GM23338 (cell line): ENCODE data around the gene ZBTB9. TPM values are rescaled to one million over a fixed set of nuclear protein-coding genes. Genes with fewer than 3 reads are reported as not detected.

Experiments used
- ATAC-seq: fragments of 200-7000 bp; cut with Tn5 transposase; 3 replicates; pipeline ENCODE4 v1.9.1; 2020
- DNase-seq: peaks from one replicate; pipeline ENCODE4 v3.0.0-alpha.2; 2015; ENCODE audit warnings: low spot score
- H2AFZ ChIP-seq: fragments of 200-600 bp; sonication (generic); 2 replicates; pipeline ENCODE4 v1.8.0; 2016; ENCODE audit warnings: antibody characterized with exemption, mild to moderate bottlenecking, moderate library complexity
- H3F3A ChIP-seq: fragments of 200-600 bp; sonication (generic); replicated peaks from 2 replicates; pipeline ENCODE4 v1.8.0; 2017; ENCODE audit warnings: antibody characterized with exemption, mixed run types, low read depth
- H3K27ac ChIP-seq: fragments of 200-600 bp; sonication (generic); 2 replicates; pipeline ENCODE4 v1.6.1; 2016; ENCODE audit warnings: low read depth
- H3K27me3 ChIP-seq: fragments of 200-600 bp; sonication (generic); 2 replicates; pipeline ENCODE4 v1.8.0; 2016; ENCODE audit warnings: mild to moderate bottlenecking, mixed run types, moderate library complexity; ENCODE audit not compliant: insufficient read depth
- H3K36me3 ChIP-seq: fragments of 200-600 bp; sonication (generic); 2 replicates; pipeline ENCODE4 v1.8.0; 2016; ENCODE audit warnings: mild to moderate bottlenecking; ENCODE audit not compliant: insufficient read depth
- H3K4me1 ChIP-seq: fragments of 200-600 bp; sonication (generic); 2 replicates; pipeline ENCODE4 v1.8.0; 2016; ENCODE audit warnings: mild to moderate bottlenecking, moderate library complexity; ENCODE audit not compliant: insufficient read depth
- H3K4me2 ChIP-seq: fragments of 200-600 bp; sonication (generic); 2 replicates; pipeline ENCODE4 v1.7.1; 2017; ENCODE audit warnings: mixed run types
- H3K4me3 ChIP-seq: fragments of 200-600 bp; sonication (generic); 2 replicates; pipeline ENCODE4 v1.6.1; 2016; ENCODE audit warnings: mixed run types
- H3K79me2 ChIP-seq: fragments of 200-600 bp; sonication (generic); replicated peaks from 2 replicates; pipeline ENCODE4 v1.8.0; 2017; ENCODE audit warnings: mild to moderate bottlenecking; ENCODE audit not compliant: insufficient read depth
- H3K9me2 ChIP-seq: fragments of 200-600 bp; sonication (generic); 2 replicates; pipeline ENCODE4 v1.8.0; 2017; ENCODE audit not compliant: insufficient read depth
- H4K20me1 ChIP-seq: fragments of 200-600 bp; sonication (generic); replicated peaks from 2 replicates; pipeline ENCODE4 v1.8.0; 2017; ENCODE audit warnings: mild to moderate bottlenecking; ENCODE audit not compliant: insufficient read depth
- H3K27ac Mint-ChIP-seq: 2 replicates; pipeline ENCODE4 v1.8.0; 2020; ENCODE audit warnings: inconsistent platforms, mild to moderate bottlenecking, moderate library complexity, mixed read lengths
- H3K27me3 Mint-ChIP-seq: 3 replicates; pipeline ENCODE4 v1.8.0; 2022; ENCODE audit warnings: low read depth, mild to moderate bottlenecking, moderate library complexity, mixed read lengths, inconsistent platforms; ENCODE audit not compliant: insufficient read depth, poor library complexity
- H3K36me3 Mint-ChIP-seq: 3 replicates; pipeline ENCODE4 v1.8.0; 2021; ENCODE audit warnings: low read depth, mild to moderate bottlenecking, inconsistent platforms, moderate library complexity, mixed read lengths
- H3K4me1 Mint-ChIP-seq: 3 replicates; pipeline ENCODE4 v1.8.0; 2020; ENCODE audit warnings: mild to moderate bottlenecking, inconsistent platforms, mixed read lengths
- H3K4me3 Mint-ChIP-seq: 3 replicates; pipeline ENCODE4 v1.8.0; 2021; ENCODE audit warnings: moderate library complexity, mild to moderate bottlenecking, inconsistent platforms, mixed read lengths
- H3K9me3 Mint-ChIP-seq: 3 replicates; pipeline ENCODE4 v1.8.0; 2020; ENCODE audit warnings: moderate library complexity, mild to moderate bottlenecking, inconsistent platforms, mixed read lengths
- EZH2 ChIP-seq: fragments of 200-600 bp; sonication (generic); IDR thresholded peaks from one replicate; pipeline ENCODE4 v1.8.0; 2017; ENCODE audit warnings: antibody characterized with exemption, mild to moderate bottlenecking, low read depth; ENCODE audit not compliant: unreplicated experiment
- EZH2phosphoT487 ChIP-seq: fragments of 200-600 bp; sonication (generic); IDR thresholded peaks from one replicate; pipeline ENCODE4 v1.8.1; 2018; ENCODE audit warnings: antibody characterized with exemption; ENCODE audit not compliant: unreplicated experiment
- JUNB ChIP-seq: IDR thresholded peaks from one replicate; pipeline ENCODE4 v1.6.1; 2016; ENCODE audit warnings: antibody characterized with exemption; ENCODE audit not compliant: unreplicated experiment
- POLR2AphosphoS5 ChIP-seq: IDR thresholded peaks from 2 replicates; pipeline ENCODE4 v1.6.1; 2016; ENCODE audit warnings: antibody characterized with exemption, low read depth
- REST ChIP-seq: IDR thresholded peaks from one replicate; pipeline ENCODE4 v1.6.1; 2018; ENCODE audit warnings: antibody characterized with exemption; ENCODE audit not compliant: unreplicated experiment
- STAT1 ChIP-seq: IDR thresholded peaks from one replicate; pipeline ENCODE4 v1.6.1; 2016; ENCODE audit warnings: antibody characterized with exemption; ENCODE audit not compliant: unreplicated experiment
- ZNF114 ChIP-seq: fragments of 250-450 bp; sonication (Bioruptor Pico); IDR thresholded peaks from 2 replicates; pipeline ENCODE4 v1.5.0; 2020; ENCODE audit warnings: mild to moderate bottlenecking, moderate library complexity
- ZNF331 ChIP-seq: fragments of 250-450 bp; sonication (Bioruptor Pico); IDR thresholded peaks from 2 replicates; pipeline ENCODE4 v1.5.0; 2020; ENCODE audit warnings: low read depth, mild to moderate bottlenecking, moderate library complexity
- polyA plus RNA-seq: library from polyadenylated mRNA; unstranded; fragments of >200 nt; fragmentation: Nextera tagmentation; extraction: Ambion mirVana; gene quantifications from 2 replicates; pipeline ENCODE4 v1.2.1, GENCODE V29; 2016
- total RNA-seq: library from RNA; depleted of rRNA; stranded (reverse); fragments of >200 nt; shearing (Covaris generic); gene quantifications from 2 replicates; pipeline ENCODE4 v1.2.3, GENCODE V29; 2014
- TF ChIP-seq, protein P1 (sequence below), 2 experiments: fragments of 200-600 bp in 1 of 2; sonication (generic) in 1 of 2; conservative IDR thresholded peaks; 2 replicates each; pipeline versions ENCODE4 v1.5.1 to v1.6.1; 2016 to 2017; ENCODE audit warnings: antibody characterized with exemption in 2 of 2, low read depth in 2 of 2, mild to moderate bottlenecking in 2 of 2, moderate library complexity in 1 of 2
- TF ChIP-seq, protein P2 (sequence below): fragments of 250-450 bp; sonication (Bioruptor Pico); IDR thresholded peaks from 2 replicates; pipeline ENCODE4 v1.5.0; 2020; ENCODE audit warnings: mild to moderate bottlenecking, moderate library complexity

ZBTB9 gene
- total and polyA plus RNA-seq, 2 experiments from 2014 or later = 13.5 to 17.9 TPM

- no peaks in the 10 kb centered on the region for H3K27me3 ChIP-seq
- no peak overlapping the region for H3K27ac ChIP-seq
- Mint-ChIP-seq H3K4me3 (no peak overlapping the region), H3K36me3 (peaks cover 78% of the 10 kb centered on the region), H3K9me3 (peaks cover 7% of the 10 kb centered on the region; the same call in 2 of the 3 replicates), H3K27me3 (peaks cover 31% of the 10 kb centered on the region), H3K4me1 (peaks cover 30% of the 10 kb centered on the region), H3K27ac (no peak overlapping the region)
- TF ChIP-seq REST = no peak
- TF ChIP-seq POLR2AphosphoS5 = 0 out of 2 replicates have a peak, but pooled peaks have one; percentile 25
- H3K4me2 ChIP-seq = no peak overlapping the region
- ATAC-seq = no peak
- DNase-seq = no peak
- peaks cover 13% of the 10 kb centered on the region for H3F3A ChIP-seq
- H4K20me1 ChIP-seq = no peaks in the 10 kb centered on the region; the same call in 1 of the 2 replicates
- no peak overlapping the region for H3K4me3 ChIP-seq
- H3K9me2 ChIP-seq = no peaks in the 10 kb centered on the region
- H3K79me2 ChIP-seq = peaks cover 14% of the 10 kb centered on the region
- peaks cover 11% of the 10 kb centered on the region for H3K36me3 ChIP-seq
- peaks cover 4% of the 10 kb centered on the region; the same call in 1 of the 2 replicates for H3K4me1 ChIP-seq
- H2AFZ ChIP-seq = no peak overlapping the region
These were observed 1.9 kb upstream of the ZBTB9 start for GRCh38 chr6:33452496-33452895.

GRCh38 chr6:33453393-33454008, 875 bp upstream of the ZBTB9 start:
- Mint-ChIP-seq H3K36me3 (peaks cover 68% of the 10 kb centered on the region), H3K9me3 (peaks cover 7% of the 10 kb centered on the region; the same call in 2 of the 3 replicates), H3K4me1 (peaks cover 22% of the 10 kb centered on the region), H3K4me3 (peak overlapping the region; percentile 97), H3K27ac (peak overlapping the region; percentile 63), H3K27me3 (peaks cover 23% of the 10 kb centered on the region)
- peak overlapping the region; percentile 72; the same call in 1 of the 2 replicates for H3K27ac ChIP-seq
- H2AFZ ChIP-seq = no peak overlapping the region
- H3K36me3 ChIP-seq = peaks cover 7% of the 10 kb centered on the region; the same call in 1 of the 2 replicates
- peaks cover 4% of the 10 kb centered on the region; the same call in 1 of the 2 replicates for H3K4me1 ChIP-seq
- ATAC-seq (no peak), DNase-seq (no peak)
- H3K4me3 ChIP-seq = peak overlapping the region; percentile 81
- peak overlapping the region; percentile 90 for H3K4me2 ChIP-seq
- no peaks in the 10 kb centered on the region for H3K27me3 ChIP-seq
- H4K20me1 ChIP-seq = no peaks in the 10 kb centered on the region; the same call in 1 of the 2 replicates
- no peaks in the 10 kb centered on the region for H3K9me2 ChIP-seq
- H3K79me2 ChIP-seq = peaks cover 14% of the 10 kb centered on the region
- peaks cover 13% of the 10 kb centered on the region for H3F3A ChIP-seq
- TF ChIP-seq, protein P1, sequence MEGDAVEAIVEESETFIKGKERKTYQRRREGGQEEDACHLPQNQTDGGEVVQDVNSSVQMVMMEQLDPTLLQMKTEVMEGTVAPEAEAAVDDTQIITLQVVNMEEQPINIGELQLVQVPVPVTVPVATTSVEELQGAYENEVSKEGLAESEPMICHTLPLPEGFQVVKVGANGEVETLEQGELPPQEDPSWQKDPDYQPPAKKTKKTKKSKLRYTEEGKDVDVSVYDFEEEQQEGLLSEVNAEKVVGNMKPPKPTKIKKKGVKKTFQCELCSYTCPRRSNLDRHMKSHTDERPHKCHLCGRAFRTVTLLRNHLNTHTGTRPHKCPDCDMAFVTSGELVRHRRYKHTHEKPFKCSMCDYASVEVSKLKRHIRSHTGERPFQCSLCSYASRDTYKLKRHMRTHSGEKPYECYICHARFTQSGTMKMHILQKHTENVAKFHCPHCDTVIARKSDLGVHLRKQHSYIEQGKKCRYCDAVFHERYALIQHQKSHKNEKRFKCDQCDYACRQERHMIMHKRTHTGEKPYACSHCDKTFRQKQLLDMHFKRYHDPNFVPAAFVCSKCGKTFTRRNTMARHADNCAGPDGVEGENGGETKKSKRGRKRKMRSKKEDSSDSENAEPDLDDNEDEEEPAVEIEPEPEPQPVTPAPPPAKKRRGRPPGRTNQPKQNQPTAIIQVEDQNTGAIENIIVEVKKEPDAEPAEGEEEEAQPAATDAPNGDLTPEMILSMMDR (conservative IDR thresholded peaks at IDR 0.05; ENCODE audit: low read depth in 2 of 2) = no peak
- TF ChIP-seq ZNF114 (CRISPR knock-in tag) (no peak), EZH2phosphoT487 (no peak), EZH2 (no peak), ZNF331 (CRISPR knock-in tag) (no peak), STAT1 (no peak), JUNB (no peak)
- TF ChIP-seq, protein P2, sequence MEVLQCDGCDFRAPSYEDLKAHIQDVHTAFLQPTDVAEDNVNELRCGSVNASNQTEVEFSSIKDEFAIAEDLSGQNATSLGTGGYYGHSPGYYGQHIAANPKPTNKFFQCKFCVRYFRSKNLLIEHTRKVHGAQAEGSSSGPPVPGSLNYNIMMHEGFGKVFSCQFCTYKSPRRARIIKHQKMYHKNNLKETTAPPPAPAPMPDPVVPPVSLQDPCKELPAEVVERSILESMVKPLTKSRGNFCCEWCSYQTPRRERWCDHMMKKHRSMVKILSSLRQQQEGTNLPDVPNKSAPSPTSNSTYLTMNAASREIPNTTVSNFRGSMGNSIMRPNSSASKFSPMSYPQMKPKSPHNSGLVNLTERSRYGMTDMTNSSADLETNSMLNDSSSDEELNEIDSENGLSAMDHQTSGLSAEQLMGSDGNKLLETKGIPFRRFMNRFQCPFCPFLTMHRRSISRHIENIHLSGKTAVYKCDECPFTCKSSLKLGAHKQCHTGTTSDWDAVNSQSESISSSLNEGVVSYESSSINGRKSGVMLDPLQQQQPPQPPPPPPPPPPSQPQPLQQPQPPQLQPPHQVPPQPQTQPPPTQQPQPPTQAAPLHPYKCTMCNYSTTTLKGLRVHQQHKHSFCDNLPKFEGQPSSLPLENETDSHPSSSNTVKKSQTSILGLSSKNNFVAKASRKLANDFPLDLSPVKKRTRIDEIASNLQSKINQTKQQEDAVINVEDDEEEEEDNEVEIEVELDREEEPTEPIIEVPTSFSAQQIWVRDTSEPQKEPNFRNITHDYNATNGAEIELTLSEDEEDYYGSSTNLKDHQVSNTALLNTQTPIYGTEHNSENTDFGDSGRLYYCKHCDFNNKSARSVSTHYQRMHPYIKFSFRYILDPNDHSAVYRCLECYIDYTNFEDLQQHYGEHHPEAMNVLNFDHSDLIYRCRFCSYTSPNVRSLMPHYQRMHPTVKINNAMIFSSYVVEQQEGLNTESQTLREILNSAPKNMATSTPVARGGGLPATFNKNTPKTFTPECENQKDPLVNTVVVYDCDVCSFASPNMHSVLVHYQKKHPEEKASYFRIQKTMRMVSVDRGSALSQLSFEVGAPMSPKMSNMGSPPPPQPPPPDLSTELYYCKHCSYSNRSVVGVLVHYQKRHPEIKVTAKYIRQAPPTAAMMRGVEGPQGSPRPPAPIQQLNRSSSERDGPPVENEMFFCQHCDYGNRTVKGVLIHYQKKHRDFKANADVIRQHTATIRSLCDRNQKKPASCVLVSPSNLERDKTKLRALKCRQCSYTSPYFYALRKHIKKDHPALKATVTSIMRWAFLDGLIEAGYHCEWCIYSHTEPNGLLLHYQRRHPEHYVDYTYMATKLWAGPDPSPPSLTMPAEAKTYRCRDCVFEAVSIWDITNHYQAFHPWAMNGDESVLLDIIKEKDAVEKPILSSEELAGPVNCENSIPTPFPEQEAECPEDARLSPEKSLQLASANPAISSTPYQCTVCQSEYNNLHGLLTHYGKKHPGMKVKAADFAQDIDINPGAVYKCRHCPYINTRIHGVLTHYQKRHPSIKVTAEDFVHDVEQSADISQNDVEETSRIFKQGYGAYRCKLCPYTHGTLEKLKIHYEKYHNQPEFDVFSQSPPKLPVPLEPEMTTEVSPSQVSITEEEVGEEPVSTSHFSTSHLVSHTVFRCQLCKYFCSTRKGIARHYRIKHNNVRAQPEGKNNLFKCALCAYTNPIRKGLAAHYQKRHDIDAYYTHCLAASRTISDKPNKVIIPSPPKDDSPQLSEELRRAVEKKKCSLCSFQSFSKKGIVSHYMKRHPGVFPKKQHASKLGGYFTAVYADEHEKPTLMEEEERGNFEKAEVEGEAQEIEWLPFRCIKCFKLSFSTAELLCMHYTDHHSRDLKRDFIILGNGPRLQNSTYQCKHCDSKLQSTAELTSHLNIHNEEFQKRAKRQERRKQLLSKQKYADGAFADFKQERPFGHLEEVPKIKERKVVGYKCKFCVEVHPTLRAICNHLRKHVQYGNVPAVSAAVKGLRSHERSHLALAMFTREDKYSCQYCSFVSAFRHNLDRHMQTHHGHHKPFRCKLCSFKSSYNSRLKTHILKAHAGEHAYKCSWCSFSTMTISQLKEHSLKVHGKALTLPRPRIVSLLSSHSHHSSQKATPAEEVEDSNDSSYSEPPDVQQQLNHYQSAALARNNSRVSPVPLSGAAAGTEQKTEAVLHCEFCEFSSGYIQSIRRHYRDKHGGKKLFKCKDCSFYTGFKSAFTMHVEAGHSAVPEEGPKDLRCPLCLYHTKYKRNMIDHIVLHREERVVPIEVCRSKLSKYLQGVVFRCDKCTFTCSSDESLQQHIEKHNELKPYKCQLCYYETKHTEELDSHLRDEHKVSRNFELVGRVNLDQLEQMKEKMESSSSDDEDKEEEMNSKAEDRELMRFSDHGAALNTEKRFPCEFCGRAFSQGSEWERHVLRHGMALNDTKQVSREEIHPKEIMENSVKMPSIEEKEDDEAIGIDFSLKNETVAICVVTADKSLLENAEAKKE = no peak
